GM21390 (cell line): ENCODE measurements around the gene CD200.

Source experiments
- ATAC-seq: cut with Tn5 transposase; IDR thresholded peaks from one replicate; pipeline ENCODE4 v1.9.1; 2021; ENCODE audit not compliant: unreplicated experiment

The CD200 gene

GRCh38 chr3:112331851-112332250 lies 1.1 kb upstream of the CD200 start:
- no peak for ATAC-seq

GRCh38 chr3:112333381-112334317 lies 693 bp downstream of the CD200 start:
- peak; percentile 49 for ATAC-seq

- no peak for ATAC-seq
These were observed 1.9 kb downstream of the CD200 start for GRCh38 chr3:112334691-112335433.

- no peak for ATAC-seq
These were observed 2.5 kb downstream of the CD200 start for GRCh38 chr3:112335434-112335781.

- ATAC-seq: no peak
These were observed 5.2 kb downstream of the CD200 start for GRCh38 chr3:112338021-112338726.

- ATAC-seq: no peak
These were observed 5.7 kb downstream of the CD200 start for GRCh38 chr3:112338727-112339056.

- ATAC-seq: no peak
These were observed 6.2 kb downstream of the CD200 start for GRCh38 chr3:112339134-112339533.

- ATAC-seq: no peak
These were observed 6.7 kb downstream of the CD200 start for GRCh38 chr3:112339609-112340008.

- ATAC-seq: no peak
These were observed 8.4 kb downstream of the CD200 start for GRCh38 chr3:112341386-112341785.

- no peak for ATAC-seq
These were observed 12.7 kb downstream of the CD200 start for GRCh38 chr3:112345681-112346080.

- no peak for ATAC-seq
These were observed 13.7 kb downstream of the CD200 start for GRCh38 chr3:112346491-112347122.

GRCh38 chr3:112348943-112349342 lies 16.0 kb downstream of the CD200 start:
- ATAC-seq: no peak

- ATAC-seq: no peak
These were observed 16.6 kb downstream of the CD200 start for GRCh38 chr3:112349557-112349956.

- ATAC-seq: no peak
These were observed 17.3 kb downstream of the CD200 start for GRCh38 chr3:112350018-112350810.

- no peak for ATAC-seq
These were observed 18.1 kb downstream of the CD200 start for GRCh38 chr3:112351036-112351435.

GRCh38 chr3:112351823-112352222 lies 18.9 kb downstream of the CD200 start:
- no peak for ATAC-seq

- ATAC-seq: no peak
These were observed 19.8 kb downstream of the CD200 start for GRCh38 chr3:112352720-112353119.

- ATAC-seq: no peak
These were observed 20.4 kb downstream of the CD200 start for GRCh38 chr3:112353365-112353764.

- ATAC-seq: no peak
These were observed 21.8 kb downstream of the CD200 start for GRCh38 chr3:112354642-112355306.

- ATAC-seq: no peak
These were observed 22.3 kb downstream of the CD200 start for GRCh38 chr3:112355307-112355687.
